GM23338 (cell line): ENCODE data around the gene DOCK3. TPM values are rescaled to one million over a fixed set of nuclear protein-coding genes. Genes with fewer than 3 reads are reported as not detected.

Source experiments
- CTCF ChIP-seq, 2 experiments: fragments of 200-600 bp in 1 of 2; sonication (generic) in 1 of 2; conservative IDR thresholded peaks; 2 replicates each; pipeline versions ENCODE4 v1.5.1 to v1.6.1; 2016 to 2017; ENCODE audit warnings: antibody characterized with exemption in 2 of 2, low read depth in 2 of 2, mild to moderate bottlenecking in 2 of 2, moderate library complexity in 1 of 2
- EZH2phosphoT487 ChIP-seq: fragments of 200-600 bp; sonication (generic); IDR thresholded peaks from one replicate; pipeline ENCODE4 v1.8.1; 2018; ENCODE audit warnings: antibody characterized with exemption; ENCODE audit not compliant: unreplicated experiment
- REST ChIP-seq: IDR thresholded peaks from one replicate; pipeline ENCODE4 v1.6.1; 2018; ENCODE audit warnings: antibody characterized with exemption; ENCODE audit not compliant: unreplicated experiment
- ZNF462 ChIP-seq: fragments of 250-450 bp; sonication (Bioruptor Pico); IDR thresholded peaks from 2 replicates; pipeline ENCODE4 v1.5.0; 2020; ENCODE audit warnings: mild to moderate bottlenecking, moderate library complexity
- polyA plus RNA-seq: library from polyadenylated mRNA; unstranded; fragments of >200 nt; fragmentation: Nextera tagmentation; extraction: Ambion mirVana; gene quantifications from 2 replicates; pipeline ENCODE4 v1.2.1, GENCODE V29; 2016
- total RNA-seq: library from RNA; depleted of rRNA; stranded (reverse); fragments of >200 nt; shearing (Covaris generic); gene quantifications from 2 replicates; pipeline ENCODE4 v1.2.3, GENCODE V29; 2014

Gene DOCK3
- total and polyA plus RNA-seq, 2 experiments from 2014 or later, result 2.4 to 5.6 TPM

GRCh38 chr3:50648313-50648712, 26.4 kb upstream of the DOCK3 start (continued):
- no peak for TF ChIP-seq ZNF462 (CRISPR knock-in tag)
- no peak for TF ChIP-seq REST
- TF ChIP-seq CTCF (conservative IDR thresholded peaks at IDR 0.05; ENCODE audit: low read depth in 2 of 2), result no peak
- TF ChIP-seq EZH2phosphoT487, result no peak
